ENCODE measurements around the gene OR10J5. TPM values are rescaled to one million over a fixed set of nuclear protein-coding genes. Genes with fewer than 3 reads are reported as not detected.

The OR10J5 gene
- polyA plus RNA-seq, 3 donors: not detected

- DNase-seq (ENCODE audit: extremely low read depth in 1 of 11, low read depth in 9 of 11, low spot score in 4 of 11): no peak
Observed at GRCh38 chr1:159493354-159493753, 42.5 kb downstream of the OR10J5 start.

GRCh38 chr1:159492575-159493323 is 43.1 kb downstream of the OR10J5 start:
- no peak for DNase-seq (ENCODE audit: extremely low read depth in 1 of 11, low read depth in 9 of 11, low spot score in 4 of 11)

Other genes starting within 250 kb of the OR10J5 start
- under 1 TPM; 0.26 to 0.92 (median 0.34) TPM for gene FCER1A, start 233.7 kb downstream of the OR10J5 start, polyA plus RNA-seq (ENCODE audit: insufficient read length in 3 of 3)
- gene OR10J4, start 103.8 kb downstream of the OR10J5 start, polyA plus RNA-seq (ENCODE audit: insufficient read length in 3 of 3): not detected
- under 1 TPM in 2 of 3 donors, not detected in 1; 0.04 to 0.08 TPM for gene OR10J1, start 96.3 kb downstream of the OR10J5 start, polyA plus RNA-seq (ENCODE audit: insufficient read length in 3 of 3)
- gene APCS, start 51.8 kb upstream of the OR10J5 start, polyA plus RNA-seq (ENCODE audit: insufficient read length in 3 of 3): not detected
- gene CRP, start 178.6 kb upstream of the OR10J5 start, polyA plus RNA-seq (ENCODE audit: insufficient read length in 3 of 3): not detected
- gene DUSP23, start 245.0 kb upstream of the OR10J5 start, polyA plus RNA-seq (ENCODE audit: insufficient read length in 3 of 3): 10 to 100 TPM; 22.1 to 34.1 (median 31.5) TPM